IPS-20b (cell line): ENCODE results near the gene ADISSP.
"Not testable (repeated sequence)": the region's sequence is repeated elsewhere in the genome, so short reads cannot be mapped to it uniquely, and the experiment has no call there.

Experiments
- H3K27ac ChIP-seq: one replicate; pipeline ENCODE4 v1.5.1; 2013; ENCODE audit warnings: low read length
- H3K27me3 ChIP-seq: 2 replicates; pipeline ENCODE4 v1.6.1; 2013; ENCODE audit warnings: mild to moderate bottlenecking, low read length, inconsistent platforms; ENCODE audit not compliant: insufficient read depth
- H3K36me3 ChIP-seq: 2 replicates; pipeline ENCODE4 v1.6.1; 2013; ENCODE audit warnings: low read depth, mild to moderate bottlenecking, inconsistent platforms, low read length, moderate library complexity; ENCODE audit not compliant: insufficient read depth
- H3K4me1 ChIP-seq: 2 replicates; pipeline ENCODE4 v1.6.1; 2013; ENCODE audit warnings: mild to moderate bottlenecking, control low read depth, inconsistent platforms, low read length, moderate library complexity; ENCODE audit not compliant: insufficient read depth
- H3K4me3 ChIP-seq: 2 replicates; pipeline ENCODE4 v1.5.1; 2013; ENCODE audit warnings: mild to moderate bottlenecking, low read length, inconsistent platforms
- H3K9ac ChIP-seq: 2 replicates; pipeline ENCODE4 v1.6.1; 2013; ENCODE audit warnings: low read depth, mild to moderate bottlenecking, inconsistent platforms, low read length, moderate library complexity
- H3K9me3 ChIP-seq: 2 replicates; pipeline ENCODE4 v1.6.1; 2013; ENCODE audit warnings: mild to moderate bottlenecking, low read depth, low read length, inconsistent platforms; ENCODE audit not compliant: insufficient read depth

The ADISSP gene

GRCh38 chr20:3796477-3797225 lies 29.1 kb upstream of the ADISSP start:
- Histone ChIP-seq H3K36me3 (peaks cover 16% of the 10 kb centered on the region), H3K27ac (no peak overlapping the region), H3K27me3 (peaks cover 7% of the 10 kb centered on the region; the same call in 1 of the 2 replicates), H3K9ac (peak overlapping the region; percentile 73), H3K4me1 (peaks cover 25% of the 10 kb centered on the region; the same call in 1 of the 2 replicates), H3K4me3 (peak overlapping the region; percentile 82), H3K9me3 (no peaks in the 10 kb centered on the region)

- peak within 1 kb of the TSS; percentile 83 for H3K9ac ChIP-seq
- peak within 1 kb of the TSS; percentile 92 for H3K4me3 ChIP-seq
- H3K27me3 ChIP-seq: peaks cover 7% of the 10 kb centered on the region; the same call in 1 of the 2 replicates
- H3K9me3 ChIP-seq: no peaks in the 10 kb centered on the region
- no peak within 1 kb of the TSS for H3K27ac ChIP-seq
- peaks cover 7% of the 10 kb centered on the region for H3K36me3 ChIP-seq
- H3K4me1 ChIP-seq: peaks cover 25% of the 10 kb centered on the region; the same call in 1 of the 2 replicates
Observed at GRCh38 chr20:3795511-3796468, 28.2 kb upstream of the ADISSP start, which contains the start of gene CDC25B. Gene CDC25B (plus strand): TSS chr20:3796310. CDS start chr20:3796532, 222 bp downstream.

- H3K9ac ChIP-seq: no peak overlapping the region; the same call in 1 of the 2 replicates
- peaks cover 7% of the 10 kb centered on the region; the same call in 1 of the 2 replicates for H3K27me3 ChIP-seq
- no peaks in the 10 kb centered on the region for H3K9me3 ChIP-seq
- H3K36me3 ChIP-seq: peaks cover 6% of the 10 kb centered on the region; the same call in 1 of the 2 replicates
- no peak overlapping the region for H3K27ac ChIP-seq
- H3K4me1 ChIP-seq: peaks cover 18% of the 10 kb centered on the region; the same call in 1 of the 2 replicates
- H3K4me3 ChIP-seq: peak overlapping the region; percentile 92; the same call in 1 of the 2 replicates
Observed at GRCh38 chr20:3794701-3795420, 27.3 kb upstream of the ADISSP start.

GRCh38 chr20:3794168-3794567 lies 26.6 kb upstream of the ADISSP start:
- not testable (repeated sequence) for H3K9ac ChIP-seq

GRCh38 chr20:3789201-3789600 lies 21.6 kb upstream of the ADISSP start:
- H3K9ac ChIP-seq, H3K4me3 ChIP-seq, H3K4me1 ChIP-seq, H3K27ac ChIP-seq, H3K36me3 ChIP-seq, H3K9me3 ChIP-seq: not testable (repeated sequence)
- H3K27me3 ChIP-seq: peaks cover 14% of the 10 kb centered on the region

More at GRCh38 chr20:3794168-3794567, 26.6 kb upstream of the ADISSP start:
- not testable (repeated sequence) for H3K27ac ChIP-seq, H3K9me3 ChIP-seq, H3K36me3 ChIP-seq, H3K27me3 ChIP-seq, H3K4me3 ChIP-seq
- peaks cover 16% of the 10 kb centered on the region; the same call in 1 of the 2 replicates for H3K4me1 ChIP-seq

- peaks cover 6% of the 10 kb centered on the region; the same call in 1 of the 2 replicates for H3K4me1 ChIP-seq
- H3K9ac ChIP-seq: no peak overlapping the region
- no peak overlapping the region for H3K4me3 ChIP-seq
- no peak overlapping the region for H3K27ac ChIP-seq
- peaks cover 14% of the 10 kb centered on the region for H3K27me3 ChIP-seq
- peaks cover 7% of the 10 kb centered on the region; the same call in 1 of the 2 replicates for H3K36me3 ChIP-seq
- H3K9me3 ChIP-seq: no peaks in the 10 kb centered on the region
Observed at GRCh38 chr20:3788685-3789155, 21.2 kb upstream of the ADISSP start.

GRCh38 chr20:3787324-3788014 lies 19.9 kb upstream of the ADISSP start:
- peaks cover 14% of the 10 kb centered on the region for H3K27me3 ChIP-seq
- no peaks in the 10 kb centered on the region for H3K9me3 ChIP-seq
- H3K4me1 ChIP-seq: peaks cover 6% of the 10 kb centered on the region; the same call in 1 of the 2 replicates
- no peak overlapping the region for H3K27ac ChIP-seq
- no peak overlapping the region for H3K9ac ChIP-seq
- H3K36me3 ChIP-seq: peaks cover 7% of the 10 kb centered on the region; the same call in 1 of the 2 replicates
- H3K4me3 ChIP-seq: peak overlapping the region; percentile 59

GRCh38 chr20:3786665-3787323 lies 19.2 kb upstream of the ADISSP start, which contains the start of gene CENPB:
Gene CENPB (minus strand): TSS chr20:3786740. CDS start chr20:3786483, 257 bp downstream.
- Histone ChIP-seq H3K9ac (peak within 1 kb of the TSS; percentile 80), H3K27me3 (peaks cover 14% of the 10 kb centered on the region), H3K27ac (no peak within 1 kb of the TSS), H3K4me3 (peak within 1 kb of the TSS; percentile 83), H3K36me3 (peaks cover 7% of the 10 kb centered on the region; the same call in 1 of the 2 replicates), H3K9me3 (no peaks in the 10 kb centered on the region), H3K4me1 (peaks cover 6% of the 10 kb centered on the region; the same call in 1 of the 2 replicates)

GRCh38 chr20:3786126-3786484 lies 18.6 kb upstream of the ADISSP start:
- H3K9ac ChIP-seq: peak overlapping the region; percentile 80
- peaks cover 9% of the 10 kb centered on the region; the same call in 1 of the 2 replicates for H3K4me1 ChIP-seq

More at GRCh38 chr20:3786126-3786484, 18.6 kb upstream of the ADISSP start:
- Histone ChIP-seq H3K27ac (no peak overlapping the region), H3K27me3 (peaks cover 14% of the 10 kb centered on the region), H3K9me3 (no peaks in the 10 kb centered on the region), H3K36me3 (peaks cover 7% of the 10 kb centered on the region; the same call in 1 of the 2 replicates), H3K4me3 (peak overlapping the region; percentile 83)
